GM12878 (cell line): Measurements from ENCODE around the gene XPO6. TPM values are rescaled to one million over a fixed set of nuclear protein-coding genes. Genes with fewer than 3 reads are reported as not detected.

Source experiments
- ATF7 ChIP-seq: fragments of 450-650 bp; IDR thresholded peaks from 2 replicates; pipeline ENCODE4 v1.6.1; 2016; ENCODE audit warnings: low read depth, mild to moderate bottlenecking
- BHLHE40 ChIP-seq, 2 experiments: fragments of 450-650 bp in 1 of 2; IDR thresholded peaks; 2 replicates each; pipeline ENCODE4 v1.6.1; 2011 to 2017; ENCODE audit warnings: low read depth in 2 of 2, borderline replicate concordance in 1 of 2, improper control_type of control experiment in 1 of 2, low read length in 1 of 2, mild to moderate bottlenecking in 1 of 2
- CBX5 ChIP-seq: sonication (generic); IDR thresholded peaks from 2 replicates; pipeline ENCODE4 v1.6.1; 2016; ENCODE audit warnings: low read depth, moderate library complexity, mild to moderate bottlenecking, inconsistent platforms
- CREM ChIP-seq: IDR thresholded peaks from 2 replicates; pipeline ENCODE4 v1.6.1; 2014; ENCODE audit warnings: antibody characterized with exemption, low read depth
- GATAD2B ChIP-seq: fragments of 450-650 bp; conservative IDR thresholded peaks from 2 replicates; pipeline ENCODE4 v1.6.1; 2017; ENCODE audit warnings: low read depth, mild to moderate bottlenecking, moderate library complexity
- HDAC2 ChIP-seq: fragments of 200-600 bp; sonication (generic); IDR thresholded peaks from 2 replicates; pipeline ENCODE4 v1.6.1; 2017
- IRF4 ChIP-seq: IDR thresholded peaks from 2 replicates; pipeline ENCODE4 v1.6.1; 2011; ENCODE audit warnings: low read depth, low read length
- JUND ChIP-seq: IDR thresholded peaks from 2 replicates; pipeline ENCODE4 v1.6.1; 2012; ENCODE audit warnings: low read depth, mild to moderate bottlenecking, low read length, improper control_type of control experiment, moderate library complexity
- KAT2A ChIP-seq: conservative IDR thresholded peaks from 2 replicates; pipeline ENCODE4 v1.6.1; 2011; ENCODE audit warnings: low read depth, low read length; ENCODE audit not compliant: control insufficient read depth
- MYC ChIP-seq: IDR thresholded peaks from 2 replicates; pipeline ENCODE4 v1.6.1; 2011; ENCODE audit warnings: mild to moderate bottlenecking, low read length, moderate library complexity, inconsistent platforms; ENCODE audit not compliant: insufficient read depth, insufficient replicate concordance, insufficient read length, severe bottlenecking
- NKRF ChIP-seq: fragments of 450-650 bp; conservative IDR thresholded peaks from 2 replicates; pipeline ENCODE4 v1.6.1; 2017; ENCODE audit warnings: mild to moderate bottlenecking, moderate library complexity
- PML ChIP-seq: IDR thresholded peaks from 2 replicates; pipeline ENCODE4 v1.6.1; 2012; ENCODE audit warnings: low read length, inconsistent platforms
- RELA ChIP-seq: fragments of 450-650 bp; IDR thresholded peaks from 2 replicates; pipeline ENCODE4 v1.8.0; 2014; ENCODE audit warnings: borderline replicate concordance; ENCODE audit not compliant: partially characterized antibody
- SIX5 ChIP-seq: IDR thresholded peaks from 2 replicates; pipeline ENCODE4 v1.6.1; 2011; ENCODE audit warnings: mild to moderate bottlenecking, low read depth, low read length, moderate library complexity; ENCODE audit not compliant: severe bottlenecking
- TCF12 ChIP-seq: IDR thresholded peaks from 2 replicates; pipeline ENCODE4 v1.6.1; 2011; ENCODE audit warnings: low read depth, mild to moderate bottlenecking, low read length
- ZBTB11 ChIP-seq: fragments of 450-650 bp; formaldehyde crosslinking; IDR thresholded peaks from 2 replicates; pipeline ENCODE4 v1.5.0; 2022; ENCODE audit warnings: mild to moderate bottlenecking, missing genetic modification characterization
- ZNF217 ChIP-seq: fragments of 450-650 bp; IDR thresholded peaks from 2 replicates; pipeline ENCODE4 v1.6.1; 2017; ENCODE audit warnings: antibody characterized with exemption, mild to moderate bottlenecking
- polyA plus RNA-seq, 11 experiments: library from polyadenylated mRNA; depleted of rRNA in 4 of 11; unstranded in 6 of 11; stranded (reverse) in 5 of 11; fragments of >200 nt; fragmentation: Nextera tagmentation in 4 of 11; fragmentation: Illumina TruSeq in 1 of 11; extraction: Ambion mirVana in 4 of 11; extraction: Trizol in 1 of 11; gene quantifications; 1 replicate in 1 of 11; 2 replicates in 10 of 11; pipeline versions ENCODE4 v1.2.1 to v1.2.3, GENCODE V29; 2011 to 2016; ENCODE audit warnings: inconsistent platforms in 2 of 11, missing spikeins in 2 of 11, low read depth in 1 of 11
- total RNA-seq, 4 experiments: library from RNA; depleted of rRNA in 3 of 4; stranded (reverse); fragments of >200 nt in 3 of 4; fragmentation: Illumina TruSeq in 1 of 4; extraction: Trizol in 1 of 4; gene quantifications; 2 replicates each; pipeline versions ENCODE4 v1.2.1 to v1.2.3, GENCODE V29; 2013 to 2021
- TF ChIP-seq, protein P1 (sequence below): fragments of 450-650 bp; IDR thresholded peaks from 2 replicates; pipeline ENCODE4 v1.6.1; 2017; ENCODE audit warnings: mild to moderate bottlenecking, moderate library complexity
- TF ChIP-seq, protein P2 (sequence below): IDR thresholded peaks from 2 replicates; pipeline ENCODE4 v1.6.1; 2012; ENCODE audit warnings: low read length, inconsistent platforms

Gene XPO6
- total and polyA plus RNA-seq, 10 of the 15 experiments (the other 5 are each of a cell fraction or from before 2014, with no cell fraction given), result 9.9 to 246 (median 110) TPM

GRCh38 chr16:28188085-28188916 is 23.5 kb downstream of the XPO6 start (continued):
- TF ChIP-seq, protein P1, sequence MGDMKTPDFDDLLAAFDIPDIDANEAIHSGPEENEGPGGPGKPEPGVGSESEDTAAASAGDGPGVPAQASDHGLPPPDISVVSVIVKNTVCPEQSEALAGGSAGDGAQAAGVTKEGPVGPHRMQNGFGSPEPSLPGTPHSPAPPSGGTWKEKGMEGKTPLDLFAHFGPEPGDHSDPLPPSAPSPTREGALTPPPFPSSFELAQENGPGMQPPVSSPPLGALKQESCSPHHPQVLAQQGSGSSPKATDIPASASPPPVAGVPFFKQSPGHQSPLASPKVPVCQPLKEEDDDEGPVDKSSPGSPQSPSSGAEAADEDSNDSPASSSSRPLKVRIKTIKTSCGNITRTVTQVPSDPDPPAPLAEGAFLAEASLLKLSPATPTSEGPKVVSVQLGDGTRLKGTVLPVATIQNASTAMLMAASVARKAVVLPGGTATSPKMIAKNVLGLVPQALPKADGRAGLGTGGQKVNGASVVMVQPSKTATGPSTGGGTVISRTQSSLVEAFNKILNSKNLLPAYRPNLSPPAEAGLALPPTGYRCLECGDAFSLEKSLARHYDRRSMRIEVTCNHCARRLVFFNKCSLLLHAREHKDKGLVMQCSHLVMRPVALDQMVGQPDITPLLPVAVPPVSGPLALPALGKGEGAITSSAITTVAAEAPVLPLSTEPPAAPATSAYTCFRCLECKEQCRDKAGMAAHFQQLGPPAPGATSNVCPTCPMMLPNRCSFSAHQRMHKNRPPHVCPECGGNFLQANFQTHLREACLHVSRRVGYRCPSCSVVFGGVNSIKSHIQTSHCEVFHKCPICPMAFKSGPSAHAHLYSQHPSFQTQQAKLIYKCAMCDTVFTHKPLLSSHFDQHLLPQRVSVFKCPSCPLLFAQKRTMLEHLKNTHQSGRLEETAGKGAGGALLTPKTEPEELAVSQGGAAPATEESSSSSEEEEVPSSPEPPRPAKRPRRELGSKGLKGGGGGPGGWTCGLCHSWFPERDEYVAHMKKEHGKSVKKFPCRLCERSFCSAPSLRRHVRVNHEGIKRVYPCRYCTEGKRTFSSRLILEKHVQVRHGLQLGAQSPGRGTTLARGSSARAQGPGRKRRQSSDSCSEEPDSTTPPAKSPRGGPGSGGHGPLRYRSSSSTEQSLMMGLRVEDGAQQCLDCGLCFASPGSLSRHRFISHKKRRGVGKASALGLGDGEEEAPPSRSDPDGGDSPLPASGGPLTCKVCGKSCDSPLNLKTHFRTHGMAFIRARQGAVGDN, result no peak; the same call in 1 of the 2 replicates
- TF ChIP-seq CREM (peak; percentile 39; the same call in 1 of the 2 replicates), BHLHE40 (IDR thresholded peaks at IDR 0.05; ENCODE audit: borderline replicate concordance in 1 of 2, low read depth in 2 of 2, low read length in 1 of 2) (peak; percentile 55 to 75; a peak in 3 of 4 replicates), RELA (no peak), PML (no peak; the same call in 1 of the 2 replicates), TCF12 (no peak), IRF4 (peak; percentile 83), ATF7 (peak; percentile 87), JUND (no peak), CBX5 (0 out of 2 replicates have a peak, but pooled peaks have one; percentile 34), MYC (no peak), SIX5 (no peak), HDAC2 (no peak), NKRF (no peak), KAT2A (no peak), GATAD2B (no peak), ZBTB11 (CRISPR knock-in tag) (no peak), ZNF217 (no peak)
- TF ChIP-seq, protein P2, sequence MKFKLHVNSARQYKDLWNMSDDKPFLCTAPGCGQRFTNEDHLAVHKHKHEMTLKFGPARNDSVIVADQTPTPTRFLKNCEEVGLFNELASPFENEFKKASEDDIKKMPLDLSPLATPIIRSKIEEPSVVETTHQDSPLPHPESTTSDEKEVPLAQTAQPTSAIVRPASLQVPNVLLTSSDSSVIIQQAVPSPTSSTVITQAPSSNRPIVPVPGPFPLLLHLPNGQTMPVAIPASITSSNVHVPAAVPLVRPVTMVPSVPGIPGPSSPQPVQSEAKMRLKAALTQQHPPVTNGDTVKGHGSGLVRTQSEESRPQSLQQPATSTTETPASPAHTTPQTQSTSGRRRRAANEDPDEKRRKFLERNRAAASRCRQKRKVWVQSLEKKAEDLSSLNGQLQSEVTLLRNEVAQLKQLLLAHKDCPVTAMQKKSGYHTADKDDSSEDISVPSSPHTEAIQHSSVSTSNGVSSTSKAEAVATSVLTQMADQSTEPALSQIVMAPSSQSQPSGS, result peak; percentile 61
